NCI-H1694 (cell line): ENCODE measurements around the gene RBM10.

Experiments
- DNase-seq: peaks from one replicate; lab custom pipeline; 2025; lab: John Stamatoyannopoulos, UW

RBM10 gene

DNA sequence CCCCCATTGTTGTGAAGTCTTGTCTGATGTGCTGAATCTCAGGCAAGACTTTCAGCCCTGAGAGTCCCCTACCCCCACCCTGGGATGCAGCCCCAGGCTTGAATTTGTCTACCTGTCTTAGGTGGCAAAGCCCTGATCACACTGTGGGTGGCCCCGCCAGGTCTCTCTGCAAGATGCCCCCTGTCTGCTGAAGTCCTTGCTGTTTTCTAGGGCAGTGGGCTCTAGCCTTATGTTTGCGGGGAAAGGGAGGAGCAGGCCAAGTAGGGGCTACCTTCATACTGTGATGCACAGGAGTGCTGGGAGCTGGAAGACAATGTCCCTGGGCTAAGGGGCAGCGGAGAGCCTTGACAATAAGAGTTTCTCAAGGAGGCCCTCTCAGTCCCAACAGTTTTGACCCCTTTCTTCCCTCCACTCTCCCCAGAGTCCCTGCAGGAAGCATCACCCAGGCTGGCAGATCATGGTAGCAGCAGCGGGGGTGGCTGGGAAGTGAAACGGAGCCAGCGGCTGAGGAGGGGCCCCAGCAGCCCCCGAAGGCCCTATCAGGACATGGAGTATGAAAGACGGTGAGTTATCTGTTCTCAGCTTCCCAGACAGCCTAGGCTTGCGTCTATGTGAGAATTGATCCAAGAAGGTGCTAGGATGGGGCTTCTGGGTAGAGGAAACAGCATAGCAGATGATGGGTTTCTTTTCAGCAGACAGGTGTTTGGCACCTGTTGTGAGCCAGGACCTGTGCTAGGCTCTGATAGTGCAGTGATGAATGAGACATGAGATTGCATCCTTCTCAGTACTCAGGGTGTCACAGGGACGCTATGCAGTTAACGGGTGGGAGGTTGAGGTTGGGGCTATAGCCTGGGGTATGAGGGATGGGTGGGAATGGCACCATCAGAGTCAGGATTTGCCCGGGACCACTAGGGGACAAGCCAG, 2.2 kb downstream of the RBM10 start:
- DNase-seq: no peak

DNA sequence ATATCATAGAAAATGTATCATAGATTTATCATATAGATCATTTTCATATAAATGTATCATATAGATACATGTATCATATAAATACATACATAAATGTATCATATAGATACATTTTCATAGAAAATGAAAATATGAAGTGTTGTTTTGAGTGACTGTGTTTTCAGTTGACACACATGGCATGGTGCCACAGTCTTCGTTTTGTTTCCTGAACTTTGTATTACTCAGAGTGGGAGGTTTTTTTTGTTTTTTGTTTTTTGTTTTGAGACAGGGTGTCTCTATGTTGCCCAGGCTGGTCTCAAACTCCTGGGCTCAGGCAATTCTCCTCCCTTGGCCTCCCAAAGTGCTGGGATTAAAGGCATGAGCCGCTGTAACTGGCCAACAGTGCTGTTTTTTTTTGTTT, 3.9 kb downstream of the RBM10 start:
- no peak for DNase-seq

DNA sequence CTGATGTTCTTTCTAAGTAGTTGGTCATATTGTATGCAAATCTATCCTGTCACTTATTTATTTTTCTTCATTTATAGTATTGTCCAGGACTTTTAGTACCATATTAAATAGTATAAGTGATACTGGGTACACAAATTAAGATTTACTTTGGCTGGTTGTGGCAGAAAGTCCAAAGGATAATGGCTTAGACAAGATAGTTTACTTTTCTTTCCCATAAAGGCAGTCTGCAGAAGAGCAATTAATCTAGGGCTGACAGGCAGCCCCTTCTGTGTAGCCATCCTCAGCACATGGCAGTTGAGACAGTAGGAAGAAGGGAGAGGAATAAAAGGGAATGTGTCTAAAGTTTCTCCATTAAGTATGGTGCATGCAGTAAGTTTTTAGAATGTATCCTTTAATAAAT, 6.4 kb downstream of the RBM10 start:
- DNase-seq: no peak

DNA sequence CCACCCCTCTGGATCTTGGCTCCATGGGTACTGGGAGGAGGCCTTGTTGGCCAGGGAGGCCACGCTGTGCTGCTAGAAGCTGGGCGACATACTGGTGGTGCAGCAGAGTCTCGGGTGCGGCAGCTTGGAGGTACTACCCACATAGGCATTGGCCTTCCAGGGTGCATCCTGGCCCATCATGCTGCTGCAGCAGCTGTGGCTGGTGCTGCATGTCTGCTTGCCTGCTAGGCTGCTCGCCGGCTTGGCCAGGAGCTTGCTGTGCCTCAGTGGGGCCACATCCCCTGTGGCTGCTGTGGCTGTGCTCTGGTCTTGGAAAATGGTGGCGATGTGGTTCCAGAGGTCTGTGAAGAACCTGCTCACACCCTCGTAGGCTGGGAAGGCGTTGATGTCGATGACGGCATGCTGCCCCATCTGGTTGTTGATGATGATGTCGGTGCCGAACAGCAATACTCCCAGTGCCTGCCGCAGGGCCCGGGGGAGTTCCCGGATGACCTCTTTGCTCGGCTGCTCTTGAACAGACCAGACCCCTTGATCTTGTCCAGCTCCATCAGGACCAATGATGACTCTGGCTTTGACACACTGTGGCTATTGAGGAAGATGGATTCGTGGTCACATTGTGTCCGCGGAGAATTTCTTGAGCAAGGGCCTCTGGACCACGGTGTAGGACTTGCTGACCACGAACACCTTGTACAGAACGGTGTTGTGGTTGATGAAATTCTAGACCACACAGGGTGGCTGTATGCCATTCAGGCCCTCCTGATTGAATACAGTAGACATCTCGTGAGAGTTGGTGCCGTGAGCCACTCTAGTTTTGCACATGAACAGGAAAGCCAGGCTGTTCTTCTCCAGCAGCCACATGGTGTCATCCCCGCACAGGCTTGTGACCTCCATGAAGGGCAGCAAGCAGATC, 11.8 kb downstream of the RBM10 start:
- DNase-seq: no peak

DNA sequence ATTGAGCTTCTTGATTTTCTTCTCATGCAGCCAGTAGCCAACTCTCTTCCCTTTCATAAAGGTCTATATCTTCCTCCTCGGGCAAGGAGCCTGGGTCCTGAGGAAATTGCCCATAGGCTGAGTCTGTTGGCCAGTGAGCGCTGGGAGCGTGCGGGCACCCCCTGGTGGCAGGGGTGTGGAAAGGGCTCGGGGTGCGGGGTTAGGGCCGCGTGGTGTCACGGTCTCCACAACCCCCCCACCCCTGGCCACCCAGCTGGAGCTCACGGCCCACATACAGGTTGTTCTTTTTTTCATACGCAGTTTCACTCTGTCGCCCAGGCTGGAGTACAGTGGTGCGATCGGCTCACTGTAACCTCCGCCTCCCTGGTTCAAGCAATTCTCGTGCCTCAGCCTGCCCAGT, 13.1 kb downstream of the RBM10 start:
- DNase-seq: no peak

DNA sequence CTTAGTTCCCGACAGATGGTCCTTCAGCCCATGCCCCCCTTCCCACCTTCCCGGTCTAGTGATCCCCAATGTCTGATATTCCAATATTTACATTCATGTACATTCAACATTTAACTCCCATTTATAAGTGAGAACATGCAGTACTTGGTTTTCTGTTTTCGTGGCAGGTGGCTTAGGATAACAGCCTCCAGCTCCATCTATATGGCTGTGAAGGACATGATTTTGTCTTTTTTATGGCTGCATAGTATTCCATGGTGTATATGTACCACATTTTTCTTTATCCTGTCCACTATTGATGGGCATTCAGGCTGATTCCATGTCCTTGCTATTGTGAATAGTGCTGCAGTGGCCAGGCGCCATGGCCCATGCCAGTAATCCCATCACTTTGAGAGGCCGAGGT, 13.8 kb downstream of the RBM10 start:
- no peak for DNase-seq

DNA sequence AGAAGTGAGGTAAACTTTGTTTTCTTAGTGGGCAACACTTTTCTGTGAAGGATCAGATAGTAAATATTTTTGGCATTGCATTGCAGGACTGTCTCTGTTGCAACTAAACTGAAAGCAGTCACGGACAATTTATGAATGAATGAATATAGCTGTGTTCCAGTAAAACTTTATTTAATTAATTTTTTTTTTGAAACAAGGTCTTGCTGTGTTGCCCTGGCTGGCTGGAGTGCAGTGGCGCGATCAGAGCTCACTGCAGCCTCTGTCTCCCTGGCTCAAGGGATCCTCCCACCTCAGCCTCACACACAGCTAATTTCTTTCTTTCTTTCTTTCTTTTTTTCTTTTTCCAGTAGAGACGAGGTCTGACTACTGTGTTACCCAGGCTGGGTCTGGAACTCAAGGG, 15.8 kb downstream of the RBM10 start:
- DNase-seq: no peak

DNA sequence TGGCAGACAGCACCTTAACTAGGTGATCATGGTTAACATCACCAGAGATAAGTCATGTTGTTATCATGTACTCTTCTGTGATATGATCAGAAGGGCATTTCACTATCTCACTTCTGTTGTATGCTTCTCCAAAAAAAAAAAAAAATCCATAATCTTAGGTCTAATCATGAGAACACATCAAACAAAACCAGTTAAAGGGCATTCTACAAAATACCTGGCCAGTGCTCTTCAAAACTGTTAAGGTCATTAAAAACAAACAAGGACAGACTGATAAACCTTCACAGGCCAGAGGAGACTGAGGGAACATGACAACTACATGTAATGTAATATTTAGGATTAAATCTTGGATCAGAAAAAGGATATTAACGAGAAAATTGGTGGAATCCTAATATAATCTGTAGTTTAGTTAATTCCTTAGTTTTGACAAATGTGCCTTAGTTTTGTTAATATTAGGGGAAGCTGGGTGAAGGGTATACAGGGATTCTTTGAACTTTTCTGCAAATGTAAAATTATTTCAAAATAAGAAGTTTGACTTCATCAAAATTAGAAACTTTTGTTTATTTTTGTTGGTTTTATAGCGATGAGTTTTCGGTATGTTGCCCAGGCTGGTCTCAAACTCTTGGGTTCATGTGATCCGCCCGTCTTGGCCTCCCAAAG, 18.0 kb downstream of the RBM10 start:
- DNase-seq: no peak

DNA sequence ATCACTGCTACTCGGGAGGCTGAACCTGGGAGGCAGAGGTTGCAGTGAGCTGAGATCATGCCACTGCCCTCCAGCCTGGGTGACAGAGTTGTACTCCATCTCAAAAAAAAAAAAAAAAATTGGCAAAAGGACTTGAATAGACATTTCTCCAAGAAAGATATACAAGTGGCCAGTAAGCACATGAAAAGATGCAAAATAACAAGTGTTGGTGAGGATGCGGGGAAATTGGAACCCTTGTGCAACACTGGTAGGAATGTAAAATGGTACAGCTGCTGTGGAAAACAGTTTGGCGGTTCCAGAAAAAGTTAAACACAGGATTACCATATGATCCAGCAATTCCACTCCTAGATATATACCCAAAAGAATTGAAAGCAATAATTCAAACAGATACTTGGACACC, 19.4 kb downstream of the RBM10 start:
- no peak for DNase-seq

DNA sequence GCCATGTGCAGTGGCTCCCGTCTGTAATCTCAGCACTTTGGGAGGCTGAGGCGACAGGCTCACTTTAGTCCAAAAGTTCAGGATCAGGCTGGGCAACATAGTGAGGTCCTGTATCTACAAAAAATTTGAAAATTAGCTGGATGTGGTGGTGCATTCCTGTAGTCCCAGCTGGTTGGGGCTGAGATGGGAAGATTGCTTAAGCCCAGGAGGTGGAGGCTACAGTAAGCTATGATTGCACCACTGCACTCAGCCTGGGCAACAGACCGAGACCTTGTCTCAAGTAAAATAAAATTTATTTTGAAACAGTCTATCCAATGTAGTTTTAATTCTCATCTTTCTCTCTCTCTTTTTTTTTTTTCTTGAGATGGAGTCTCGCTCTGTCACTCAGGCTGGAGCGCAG, 21.1 kb downstream of the RBM10 start:
- no peak for DNase-seq

DNA sequence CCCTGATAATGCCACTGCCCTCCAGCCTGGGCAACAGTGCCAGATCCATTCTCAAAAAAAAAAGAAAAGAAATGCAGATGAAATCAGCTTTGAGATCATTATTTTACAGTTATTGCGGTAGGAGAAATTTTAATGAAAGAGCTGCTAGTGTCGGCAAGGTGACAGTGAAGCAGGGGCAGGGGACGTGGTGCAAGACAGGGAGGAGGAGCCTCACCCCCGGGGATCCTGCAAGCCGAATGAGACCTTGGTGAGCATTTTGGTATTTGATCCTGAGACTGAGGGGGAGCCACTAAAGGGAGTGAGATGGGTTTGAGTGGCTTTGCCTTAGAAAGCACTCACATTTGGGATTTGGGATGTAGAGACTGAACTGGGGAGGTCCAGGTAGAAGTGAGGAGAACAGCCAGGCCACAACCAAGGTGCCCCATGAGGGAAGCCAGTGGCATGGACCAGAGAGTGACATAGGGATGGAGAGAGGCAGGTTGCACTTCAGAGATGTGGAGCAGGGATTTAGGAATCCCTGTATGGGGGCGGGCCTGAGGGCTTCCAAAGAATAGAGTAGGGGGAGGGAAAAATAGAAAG, 23.6 kb downstream of the RBM10 start:
- DNase-seq: no peak

DNA sequence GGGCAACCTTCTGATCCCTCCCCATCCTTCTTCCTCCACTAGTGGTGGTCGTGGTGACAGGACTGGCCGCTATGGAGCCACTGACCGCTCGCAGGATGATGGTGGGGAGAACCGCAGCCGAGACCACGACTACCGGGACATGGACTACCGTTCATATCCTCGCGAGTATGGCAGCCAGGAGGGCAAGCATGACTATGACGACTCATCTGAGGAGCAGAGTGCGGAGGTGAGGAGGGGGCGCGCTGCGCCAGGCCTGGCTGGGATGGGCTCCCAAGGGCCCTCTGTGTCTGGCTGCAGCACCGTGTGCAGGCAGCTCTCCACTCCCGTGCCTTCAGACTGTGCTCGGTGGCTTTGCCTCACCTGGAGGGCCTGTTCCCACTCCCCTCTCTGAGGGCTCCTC, 24.3 kb downstream of the RBM10 start:
- no peak for DNase-seq

DNA sequence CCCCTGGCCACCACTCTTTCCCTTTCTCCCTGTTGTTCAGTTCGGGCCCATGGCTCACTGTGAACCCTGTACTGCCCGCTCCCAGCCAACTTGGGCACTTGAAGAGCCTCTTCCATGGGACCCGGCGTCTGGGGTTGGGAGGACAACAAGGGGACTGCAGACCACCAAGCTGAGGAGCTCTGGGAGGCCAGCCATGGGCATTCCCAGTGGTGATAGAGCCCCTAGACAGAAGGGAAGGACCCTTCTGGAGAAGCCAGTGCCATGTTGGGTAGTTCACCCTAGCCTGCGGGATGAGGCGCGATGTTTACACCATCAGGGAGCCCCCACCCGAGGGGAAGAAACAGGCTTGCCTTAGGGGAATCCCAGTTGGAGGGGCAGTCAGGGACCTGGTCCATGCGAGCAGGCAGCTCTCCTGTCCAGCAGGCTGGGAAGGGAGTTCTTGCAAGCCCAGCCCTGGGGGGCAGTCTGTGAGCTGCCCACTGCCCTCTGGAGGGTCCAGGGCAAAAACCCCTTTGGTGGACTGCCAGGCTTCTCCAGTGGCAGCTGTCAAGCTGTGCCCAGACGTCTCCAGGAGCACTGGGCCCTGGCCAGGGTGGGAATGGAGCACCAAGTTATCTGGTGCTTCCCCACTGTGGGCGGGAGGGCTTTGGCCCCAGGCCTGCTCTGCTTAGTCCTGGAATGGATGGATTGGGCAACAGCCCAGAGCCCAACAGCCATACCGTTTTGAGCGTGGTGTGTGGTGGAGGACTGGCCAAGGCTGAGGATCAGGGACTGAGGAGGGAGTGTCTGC, 24.9 kb downstream of the RBM10 start:
- DNase-seq: no peak

DNA sequence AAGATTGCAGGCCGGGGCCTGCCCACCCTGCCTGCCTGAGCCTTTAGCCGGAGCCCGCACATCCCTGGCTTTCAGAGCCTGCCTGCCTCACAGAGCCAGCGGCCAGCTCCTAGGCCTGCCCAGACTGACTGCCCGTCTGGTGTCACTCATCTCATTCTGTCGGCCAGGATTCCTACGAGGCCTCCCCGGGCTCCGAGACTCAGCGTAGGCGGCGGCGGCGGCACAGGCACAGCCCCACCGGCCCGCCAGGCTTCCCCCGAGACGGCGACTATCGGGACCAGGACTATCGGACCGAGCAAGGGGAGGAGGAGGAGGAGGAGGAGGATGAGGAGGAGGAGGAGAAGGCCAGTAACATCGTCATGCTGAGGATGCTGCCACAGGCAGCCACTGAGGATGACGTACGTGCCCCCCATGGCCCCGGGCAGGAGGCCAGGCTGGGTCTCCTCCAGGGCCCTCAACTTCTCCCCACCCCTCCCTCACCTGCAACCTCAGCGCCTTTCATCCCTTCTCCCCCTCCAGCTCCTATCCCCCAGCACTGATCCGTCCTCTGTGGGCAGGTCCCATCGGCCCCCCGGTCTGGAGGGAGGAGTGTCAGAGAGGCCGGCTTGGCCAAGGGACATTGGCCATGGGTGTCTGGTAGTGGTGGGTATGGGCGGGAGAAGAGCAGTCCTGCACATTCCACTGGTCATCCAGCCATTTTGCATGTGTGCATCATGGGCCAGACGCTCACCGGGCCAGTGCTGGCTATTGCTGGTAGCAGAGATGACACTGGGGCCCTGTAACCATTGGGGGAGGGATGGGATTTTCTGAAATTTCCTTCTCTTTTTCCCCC, 26.1 kb downstream of the RBM10 start:
- no peak for DNase-seq

DNA sequence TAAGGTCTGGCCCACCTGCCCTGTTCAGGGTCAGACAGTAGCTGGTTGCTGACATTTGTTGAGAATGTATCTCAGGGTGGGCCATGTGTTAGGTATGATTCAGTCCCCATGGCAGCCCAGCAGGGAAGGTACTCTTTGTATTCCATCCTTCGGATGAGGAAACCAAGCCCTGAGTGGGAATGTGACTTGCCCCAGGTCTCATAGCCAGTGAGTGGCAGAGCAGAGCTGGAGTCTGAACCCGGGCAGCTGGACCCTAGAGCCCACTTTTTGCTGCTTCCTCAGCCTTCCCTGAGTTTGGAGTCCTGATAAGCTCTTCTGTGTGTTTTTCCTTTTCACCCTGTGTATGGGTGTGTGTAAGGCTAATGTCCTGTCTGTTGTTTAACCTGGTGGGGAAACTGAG, 27.0 kb downstream of the RBM10 start:
- no peak for DNase-seq

DNA sequence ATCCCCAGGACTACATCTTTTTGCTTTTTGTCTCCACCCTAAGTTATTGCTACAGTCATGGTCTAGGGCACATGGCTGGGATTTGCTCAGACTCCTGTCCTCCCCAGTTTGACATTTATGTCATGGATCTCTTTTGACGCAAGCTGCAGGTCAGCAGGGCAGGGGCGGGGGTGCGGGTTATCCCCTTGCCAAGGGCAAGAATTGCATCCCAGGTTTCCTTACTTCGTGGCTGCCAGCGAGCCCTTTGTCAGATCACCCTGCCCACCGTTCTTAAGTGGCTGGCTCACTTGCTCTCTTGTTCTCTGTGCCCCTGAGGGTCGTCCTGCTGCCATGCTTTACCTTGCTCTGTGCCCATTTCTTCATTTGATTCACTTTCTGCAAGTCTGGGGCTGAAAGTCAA, 27.5 kb downstream of the RBM10 start:
- no peak for DNase-seq

DNA sequence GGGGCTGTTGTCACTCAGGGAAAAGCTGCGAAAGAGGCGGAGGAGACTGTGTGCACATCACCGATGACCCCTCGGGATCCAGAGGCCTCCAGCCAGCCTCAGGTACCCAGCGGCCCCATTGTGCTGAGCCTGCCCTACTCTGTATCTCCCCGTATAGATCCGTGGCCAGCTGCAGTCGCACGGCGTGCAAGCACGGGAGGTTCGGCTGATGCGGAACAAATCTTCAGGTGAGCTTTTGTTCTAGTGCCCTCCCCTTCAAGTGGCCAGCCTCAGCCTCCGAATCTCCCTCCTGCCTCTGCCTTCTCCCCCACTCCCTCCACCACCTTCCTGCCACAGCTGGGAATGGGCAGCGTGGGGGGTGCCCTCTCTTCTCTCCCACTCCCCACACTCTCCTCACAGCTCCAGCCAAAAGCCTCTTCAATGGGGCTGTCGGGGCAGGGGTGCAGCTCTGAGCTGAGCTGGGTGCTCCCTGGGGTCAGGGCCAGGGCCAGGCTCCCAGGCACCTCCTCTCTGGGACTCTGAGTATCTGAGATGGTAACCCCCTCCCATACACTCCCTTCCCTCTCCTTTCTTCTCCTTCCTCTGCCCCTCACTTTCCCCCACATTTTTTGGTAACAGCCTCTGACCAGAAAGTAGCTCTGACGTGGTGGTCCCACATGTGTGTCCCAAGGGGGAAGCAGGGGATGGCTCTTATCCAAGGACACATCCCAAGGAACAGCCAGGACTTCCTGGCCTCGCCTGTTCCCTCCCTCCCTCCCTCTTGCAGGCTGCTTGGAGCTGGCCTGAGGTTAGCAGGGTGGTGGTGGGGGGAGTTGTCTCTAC, 28.2 kb downstream of the RBM10 start:
- DNase-seq: no peak

DNA sequence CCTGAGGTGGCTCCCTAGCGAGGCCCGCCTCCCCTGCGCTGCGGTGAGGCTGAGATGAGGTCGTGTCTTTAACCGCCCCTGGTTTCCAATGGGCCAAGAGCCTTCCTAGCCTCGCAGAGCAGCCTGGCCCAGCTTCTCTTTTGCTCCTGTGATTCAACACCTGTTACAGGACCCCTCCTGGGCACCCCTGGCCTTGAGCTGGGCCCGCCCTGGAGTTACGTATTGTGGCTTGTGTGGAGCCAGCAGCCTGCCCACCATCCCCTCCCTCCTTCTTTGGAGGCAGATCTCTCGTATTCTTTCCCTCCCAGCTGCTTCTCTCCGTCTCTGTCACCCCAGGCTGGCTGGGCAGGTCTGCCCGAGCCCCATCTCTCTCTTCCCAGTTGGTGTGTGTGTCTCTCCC, 29.4 kb downstream of the RBM10 start:
- DNase-seq: no peak

DNA sequence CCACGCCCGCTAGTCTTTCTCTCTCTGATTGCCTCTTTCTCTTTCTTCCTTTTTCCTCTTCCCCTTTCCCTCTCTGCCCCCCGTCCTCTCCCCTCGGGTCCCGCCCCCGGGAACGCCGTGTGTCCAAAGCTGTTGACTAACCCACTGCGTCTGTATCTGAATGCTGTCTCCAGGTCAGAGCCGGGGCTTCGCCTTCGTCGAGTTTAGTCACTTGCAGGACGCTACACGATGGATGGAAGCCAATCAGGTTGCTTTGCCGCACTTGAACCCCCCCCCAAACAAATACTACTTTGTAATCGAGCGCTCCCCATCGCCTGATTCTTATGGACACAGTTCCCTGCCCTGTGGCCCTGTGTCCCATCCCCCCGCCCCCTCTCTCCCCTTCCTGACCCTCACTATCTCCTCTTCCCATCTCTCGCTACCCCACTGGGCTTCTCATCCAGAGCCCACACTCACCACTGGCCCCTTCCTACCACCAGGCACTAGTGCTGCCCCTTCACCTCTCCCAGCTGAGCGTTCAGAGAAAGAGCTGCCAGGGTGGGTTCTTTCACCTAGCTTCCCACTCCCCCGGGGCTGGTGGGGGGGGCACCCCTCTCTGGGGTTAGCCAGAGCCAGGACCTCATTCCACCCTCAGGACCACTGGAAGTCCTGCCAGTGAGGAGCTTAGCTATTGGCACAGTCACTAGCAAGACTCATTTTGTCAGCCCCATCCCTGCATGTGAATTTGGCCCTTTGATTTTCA, 30.0 kb downstream of the RBM10 start:
- DNase-seq: no peak
